ENCODE results near the gene RASSF3.

DNA sequence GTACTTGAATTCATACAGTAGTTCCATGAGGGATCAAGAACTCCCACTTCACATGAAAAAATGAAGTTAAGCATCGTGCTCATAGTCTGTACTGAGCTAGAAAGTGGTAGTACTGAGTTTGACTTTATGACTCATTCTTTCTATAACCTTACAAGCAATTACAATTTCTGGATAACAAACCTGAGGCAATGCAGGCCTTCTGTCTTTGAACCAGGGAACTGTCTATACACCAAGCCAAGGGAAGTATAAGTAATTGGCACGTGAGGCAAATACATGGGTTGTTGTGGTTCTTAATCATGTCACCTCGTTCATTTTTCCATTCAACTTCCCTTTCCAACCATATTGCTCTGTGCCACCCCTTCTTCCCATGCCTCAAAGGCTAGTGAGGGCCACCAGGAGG, 132.1 kb downstream of the RASSF3 start:
- TF ChIP-seq, protein P1, sequence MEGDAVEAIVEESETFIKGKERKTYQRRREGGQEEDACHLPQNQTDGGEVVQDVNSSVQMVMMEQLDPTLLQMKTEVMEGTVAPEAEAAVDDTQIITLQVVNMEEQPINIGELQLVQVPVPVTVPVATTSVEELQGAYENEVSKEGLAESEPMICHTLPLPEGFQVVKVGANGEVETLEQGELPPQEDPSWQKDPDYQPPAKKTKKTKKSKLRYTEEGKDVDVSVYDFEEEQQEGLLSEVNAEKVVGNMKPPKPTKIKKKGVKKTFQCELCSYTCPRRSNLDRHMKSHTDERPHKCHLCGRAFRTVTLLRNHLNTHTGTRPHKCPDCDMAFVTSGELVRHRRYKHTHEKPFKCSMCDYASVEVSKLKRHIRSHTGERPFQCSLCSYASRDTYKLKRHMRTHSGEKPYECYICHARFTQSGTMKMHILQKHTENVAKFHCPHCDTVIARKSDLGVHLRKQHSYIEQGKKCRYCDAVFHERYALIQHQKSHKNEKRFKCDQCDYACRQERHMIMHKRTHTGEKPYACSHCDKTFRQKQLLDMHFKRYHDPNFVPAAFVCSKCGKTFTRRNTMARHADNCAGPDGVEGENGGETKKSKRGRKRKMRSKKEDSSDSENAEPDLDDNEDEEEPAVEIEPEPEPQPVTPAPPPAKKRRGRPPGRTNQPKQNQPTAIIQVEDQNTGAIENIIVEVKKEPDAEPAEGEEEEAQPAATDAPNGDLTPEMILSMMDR (IDR thresholded peaks at IDR 0.05) = no peak
- TF ChIP-seq POLR2A (IDR thresholded peaks at IDR 0.05) = no peak
